ENCODE results near the gene SEPSECS. TPM values are rescaled to one million over a fixed set of nuclear protein-coding genes. Genes with fewer than 3 reads are reported as not detected.
A peak's percentile ranks its signal among the peaks of the same experiment; 100 is the strongest.

Gene SEPSECS
- total RNA-seq, 1 experiment from 2014 or later = 7.3 TPM

DNA sequence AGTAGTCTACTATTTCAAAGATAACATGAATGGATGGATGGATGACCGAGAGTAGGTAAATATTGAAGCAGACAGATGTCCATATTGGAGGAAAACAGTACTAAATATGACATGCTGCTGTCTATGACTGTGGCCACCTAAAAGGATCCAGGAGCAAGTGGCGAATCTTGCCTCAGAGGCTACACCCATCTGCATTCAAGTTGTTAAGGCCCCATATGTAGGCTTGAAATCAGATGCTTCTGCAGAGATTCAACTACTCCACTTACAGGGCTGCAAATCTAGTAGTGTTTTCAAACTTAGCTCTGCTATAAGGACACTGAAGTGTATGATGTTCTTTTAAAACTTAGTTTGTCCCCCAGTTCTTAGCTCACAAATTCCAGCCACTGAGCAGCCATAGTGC lies 28.9 kb downstream of the SEPSECS start:
- no peak for DNase-seq
- Histone ChIP-seq H3K36me3 (replicated peaks; ENCODE audit: control insufficient read depth, insufficient read depth, low read length) (no peaks in the 10 kb centered on the region), H3K27me3 (ENCODE audit: control insufficient read depth, insufficient read depth, low read length) (no peaks in the 10 kb centered on the region), H3K4me3 (ENCODE audit: insufficient read depth, low read depth, low read length) (no peak overlapping the region)

DNA sequence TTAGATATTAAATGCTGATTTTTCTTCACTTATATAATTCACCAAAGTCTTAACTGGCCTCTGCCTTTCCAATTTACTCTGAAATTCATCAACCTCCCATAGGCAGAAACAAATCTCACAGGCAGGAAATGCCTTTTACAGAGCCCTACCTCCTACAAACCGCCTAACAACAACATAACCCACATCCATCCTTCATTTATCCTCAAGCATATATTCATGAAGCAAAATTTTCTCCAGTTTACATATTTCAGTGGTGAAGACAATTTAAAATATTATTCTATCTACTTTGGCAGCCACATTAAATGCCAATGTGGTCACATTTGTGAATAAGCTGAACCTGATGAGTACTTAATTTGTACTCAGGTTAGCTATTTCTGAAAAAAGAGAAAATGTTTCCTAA lies 30.3 kb downstream of the SEPSECS start:
- no peaks in the 10 kb centered on the region for H3K36me3 ChIP-seq (replicated peaks; ENCODE audit: control insufficient read depth, insufficient read depth, low read length)

DNA sequence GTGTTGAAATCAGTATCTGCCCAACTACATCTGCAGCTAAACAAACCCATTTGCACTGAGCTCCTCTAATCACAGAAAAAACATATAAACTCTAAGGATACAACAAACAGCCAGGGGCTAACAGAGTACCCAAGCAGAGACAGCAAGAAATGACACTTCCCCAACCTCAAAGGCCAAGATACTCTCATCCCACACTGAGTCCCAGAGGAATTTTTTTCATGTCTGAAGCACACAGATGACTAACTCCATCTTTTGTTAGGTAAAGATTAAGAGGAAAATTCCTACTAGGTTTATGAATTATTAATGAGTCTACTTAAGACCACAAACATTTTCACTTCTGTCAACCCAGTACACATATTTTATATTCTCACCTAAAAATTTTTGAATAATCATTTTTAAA lies 31.6 kb downstream of the SEPSECS start:
- no peak for DNase-seq
- Histone ChIP-seq H3K27me3 (ENCODE audit: control insufficient read depth, insufficient read depth, low read length) (no peaks in the 10 kb centered on the region), H3K4me3 (ENCODE audit: insufficient read depth, low read depth, low read length) (no peak overlapping the region), H3K36me3 (replicated peaks; ENCODE audit: control insufficient read depth, insufficient read depth, low read length) (no peaks in the 10 kb centered on the region)

More for the DNA sequence above, 30.3 kb downstream of the SEPSECS start:
- no peaks in the 10 kb centered on the region for H3K27me3 ChIP-seq (ENCODE audit: control insufficient read depth, insufficient read depth, low read length)
- no peak overlapping the region for H3K4me3 ChIP-seq (ENCODE audit: insufficient read depth, low read depth, low read length)
- DNase-seq = no peak

DNA sequence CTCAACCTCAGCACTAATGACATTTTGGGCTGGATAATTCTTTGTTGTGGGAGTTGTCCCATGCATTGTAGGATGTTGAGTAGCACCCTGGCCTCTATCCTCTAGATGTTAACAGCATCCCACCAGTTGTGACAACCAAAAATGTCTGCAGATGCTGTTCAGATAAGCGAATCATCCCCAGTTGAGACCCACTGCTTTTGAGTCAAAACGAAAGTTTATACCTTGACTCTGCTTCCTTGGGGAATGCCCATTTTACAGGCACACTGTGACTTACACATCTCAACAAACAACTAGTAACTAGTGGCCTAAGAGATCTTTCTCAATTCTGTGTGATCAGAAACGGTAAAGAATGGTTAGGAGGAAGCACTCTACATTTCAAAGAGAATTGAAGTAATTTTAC lies 37.0 kb downstream of the SEPSECS start:
- no peak overlapping the region for H3K4me3 ChIP-seq (ENCODE audit: insufficient read depth, low read depth, low read length)
- no peak for DNase-seq
- H3K36me3 ChIP-seq (replicated peaks; ENCODE audit: control insufficient read depth, insufficient read depth, low read length) = no peaks in the 10 kb centered on the region

DNA sequence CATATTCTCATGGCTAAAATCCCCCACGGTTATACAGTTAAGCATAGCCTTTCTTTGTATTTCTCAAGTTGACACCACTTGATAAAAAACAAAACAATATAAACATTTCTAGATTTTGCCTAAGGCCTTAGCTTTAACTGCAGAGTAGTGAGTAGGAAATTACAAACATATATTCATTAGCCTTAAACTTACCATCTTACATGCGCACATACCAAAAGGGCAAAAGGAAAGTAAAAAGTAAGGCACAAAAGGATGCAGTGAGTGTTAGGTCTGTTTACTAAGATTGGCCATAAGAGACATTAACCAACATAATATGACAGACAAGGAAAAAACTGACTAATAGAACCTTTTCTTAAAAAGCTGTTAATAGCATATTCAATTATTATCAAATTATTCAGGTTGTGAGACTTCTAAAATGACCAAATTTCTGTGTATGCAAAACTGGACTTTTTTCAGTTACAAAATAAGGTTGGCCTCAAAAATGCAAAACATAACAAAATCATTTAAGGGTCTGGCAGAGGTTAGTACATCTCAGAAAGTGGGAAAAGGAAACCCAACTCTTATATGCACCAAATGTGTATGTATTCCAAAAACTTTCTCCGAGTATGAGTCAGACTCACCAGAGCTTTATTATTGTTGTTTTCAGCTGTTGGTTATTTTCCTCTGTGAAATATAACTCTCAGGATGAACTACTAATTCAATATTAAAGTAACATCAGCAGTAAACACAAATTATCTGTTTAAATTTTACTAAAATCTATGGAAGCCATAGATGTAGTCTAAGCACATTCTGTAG lies 39.9 kb downstream of the SEPSECS start:
- Histone ChIP-seq H3K4me3 (ENCODE audit: insufficient read depth, low read depth, low read length) (no peak overlapping the region), H3K36me3 (replicated peaks; ENCODE audit: control insufficient read depth, insufficient read depth, low read length) (no peaks in the 10 kb centered on the region), H3K27me3 (ENCODE audit: control insufficient read depth, insufficient read depth, low read length) (no peaks in the 10 kb centered on the region)
- no peak for DNase-seq

More for the DNA sequence above, 37.0 kb downstream of the SEPSECS start:
- no peaks in the 10 kb centered on the region for H3K27me3 ChIP-seq (ENCODE audit: control insufficient read depth, insufficient read depth, low read length)

DNA sequence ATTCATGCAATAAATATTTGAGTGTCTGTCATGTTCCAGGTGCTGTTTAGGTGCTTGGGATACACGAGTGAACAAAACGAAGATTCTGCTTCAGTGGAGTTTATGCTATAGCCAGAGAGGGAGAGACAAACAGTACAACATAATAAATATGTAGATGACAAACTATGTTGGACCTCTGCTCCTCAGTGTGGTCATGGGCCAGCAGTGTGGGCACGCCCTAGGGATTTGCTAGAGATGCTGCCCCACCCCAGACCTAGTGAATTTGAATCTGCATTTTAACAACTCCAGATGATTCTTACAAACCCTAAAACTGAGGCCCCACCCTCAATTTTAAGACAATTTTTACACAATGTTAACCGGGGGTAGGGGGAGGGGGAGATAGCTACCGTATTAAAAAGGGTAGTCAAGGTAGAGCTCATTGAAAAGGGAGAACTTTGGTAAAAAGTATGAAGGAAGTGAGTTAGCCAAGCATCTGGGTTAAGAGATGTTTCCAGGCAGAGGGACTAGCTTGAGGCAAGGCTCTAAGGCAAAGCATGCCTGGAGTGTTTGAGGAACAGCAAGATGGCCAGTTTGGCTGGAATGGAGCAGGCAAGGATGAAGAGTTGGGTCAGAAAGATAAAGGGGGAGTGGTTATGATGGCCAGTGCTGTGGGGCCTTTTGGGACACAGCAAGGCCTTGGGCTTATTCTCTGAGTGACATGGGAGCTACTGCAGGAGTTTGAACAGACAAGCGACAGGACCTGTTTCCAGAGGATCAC lies 42.4 kb downstream of the SEPSECS start:
- no peaks in the 10 kb centered on the region for H3K27me3 ChIP-seq (ENCODE audit: control insufficient read depth, insufficient read depth, low read length)
- no peak for DNase-seq
- no peak overlapping the region for H3K4me3 ChIP-seq (ENCODE audit: insufficient read depth, low read depth, low read length)
- no peaks in the 10 kb centered on the region for H3K36me3 ChIP-seq (replicated peaks; ENCODE audit: control insufficient read depth, insufficient read depth, low read length)

DNA sequence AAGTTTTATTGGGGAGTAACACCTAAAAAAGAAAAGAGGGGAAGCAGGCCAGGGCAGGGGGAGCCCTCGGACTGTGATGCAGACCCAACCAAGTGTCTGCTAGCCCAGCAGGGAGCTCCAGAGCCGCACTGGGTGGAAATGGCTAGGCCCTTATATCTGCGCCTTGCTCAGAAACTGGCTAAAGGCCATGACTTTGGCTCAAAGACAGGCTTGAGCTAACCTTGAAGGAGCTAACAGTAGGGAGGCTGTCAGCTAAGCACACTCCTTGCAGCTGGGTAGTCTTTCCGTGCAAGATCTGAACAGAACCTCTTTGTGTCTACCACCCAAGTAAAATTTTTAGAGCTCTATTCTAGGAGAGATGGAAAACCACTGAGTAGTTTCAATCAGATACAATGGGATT lies 43.0 kb downstream of the SEPSECS start:
- Histone ChIP-seq H3K27me3 (ENCODE audit: control insufficient read depth, insufficient read depth, low read length) (no peaks in the 10 kb centered on the region), H3K36me3 (replicated peaks; ENCODE audit: control insufficient read depth, insufficient read depth, low read length) (no peaks in the 10 kb centered on the region), H3K4me3 (ENCODE audit: insufficient read depth, low read depth, low read length) (no peak overlapping the region)
- no peak for DNase-seq

DNA sequence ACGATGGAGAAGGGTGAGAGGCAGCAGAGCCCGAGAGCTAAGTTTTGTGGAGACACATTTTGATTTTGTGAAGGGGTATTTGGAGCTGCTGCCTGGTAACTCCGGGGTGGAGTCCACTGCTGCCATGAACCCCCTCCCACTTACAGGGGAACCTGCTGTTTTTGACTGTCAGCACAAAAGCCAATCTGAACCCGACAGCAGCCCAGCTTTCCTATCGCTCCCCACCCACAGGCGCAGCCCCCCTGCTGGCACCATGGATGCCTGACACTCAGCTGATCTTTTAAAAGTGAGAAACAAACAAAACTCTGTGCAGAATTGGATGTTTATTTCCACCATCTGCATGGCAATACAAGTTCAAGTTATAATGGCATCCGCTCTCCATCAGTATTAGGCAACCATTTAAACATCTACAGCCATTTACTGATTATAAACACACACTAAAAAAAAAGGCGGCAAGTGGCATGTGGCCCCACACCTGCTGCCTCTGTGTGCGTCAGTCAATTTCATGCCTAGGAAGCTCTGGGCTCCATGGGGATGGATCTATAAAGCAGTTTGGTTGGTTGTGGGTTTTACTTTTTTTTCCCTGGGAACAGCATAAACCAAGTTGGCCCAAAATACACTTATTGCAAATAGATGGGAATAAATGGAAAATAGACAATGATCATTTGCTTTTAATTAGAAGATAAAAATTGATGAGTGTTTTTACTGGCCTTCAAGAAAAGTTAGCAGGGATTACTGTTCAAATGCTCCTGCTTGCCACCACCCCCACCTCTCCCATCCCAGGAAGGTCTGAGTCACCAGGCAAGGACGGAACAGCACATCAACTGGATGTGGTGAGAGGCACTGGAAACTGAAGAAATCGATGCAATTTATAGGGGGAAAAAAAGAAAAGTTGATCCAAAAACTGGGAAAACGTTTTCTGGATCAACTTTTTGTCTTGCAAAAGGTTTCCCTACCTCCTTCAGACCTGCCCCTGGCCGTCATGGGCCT lies 46.0 kb downstream of the SEPSECS start:
- peak; percentile 21 for DNase-seq

DNA sequence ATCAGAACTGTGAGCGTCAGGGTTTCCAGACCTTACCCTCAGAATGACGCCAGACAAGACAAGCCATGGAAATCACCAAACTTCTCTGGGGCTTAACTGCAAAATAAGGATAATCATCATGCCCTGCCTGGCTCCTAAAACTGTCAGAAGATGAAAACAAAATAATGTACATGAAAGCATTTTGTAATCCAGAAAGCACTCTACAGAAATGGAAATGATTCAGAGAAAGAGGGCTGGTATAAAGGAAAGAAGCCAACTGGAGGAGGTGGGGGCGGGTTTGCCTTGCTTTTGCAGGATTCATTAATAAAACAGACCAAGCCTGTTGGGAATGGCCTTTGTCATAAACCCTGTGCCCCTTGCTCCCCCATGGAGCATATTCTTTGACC lies 47.3 kb downstream of the SEPSECS start:
- peak; percentile 19 for DNase-seq
- Histone ChIP-seq H3K36me3 (replicated peaks; ENCODE audit: control insufficient read depth, insufficient read depth, low read length) (no peaks in the 10 kb centered on the region), H3K4me3 (ENCODE audit: insufficient read depth, low read depth, low read length) (no peak overlapping the region), H3K27me3 (ENCODE audit: control insufficient read depth, insufficient read depth, low read length) (no peaks in the 10 kb centered on the region)

More for the DNA sequence above, 46.0 kb downstream of the SEPSECS start:
- Histone ChIP-seq H3K36me3 (replicated peaks; ENCODE audit: control insufficient read depth, insufficient read depth, low read length) (no peaks in the 10 kb centered on the region), H3K27me3 (ENCODE audit: control insufficient read depth, insufficient read depth, low read length) (no peaks in the 10 kb centered on the region), H3K4me3 (ENCODE audit: insufficient read depth, low read depth, low read length) (no peak overlapping the region)

DNA sequence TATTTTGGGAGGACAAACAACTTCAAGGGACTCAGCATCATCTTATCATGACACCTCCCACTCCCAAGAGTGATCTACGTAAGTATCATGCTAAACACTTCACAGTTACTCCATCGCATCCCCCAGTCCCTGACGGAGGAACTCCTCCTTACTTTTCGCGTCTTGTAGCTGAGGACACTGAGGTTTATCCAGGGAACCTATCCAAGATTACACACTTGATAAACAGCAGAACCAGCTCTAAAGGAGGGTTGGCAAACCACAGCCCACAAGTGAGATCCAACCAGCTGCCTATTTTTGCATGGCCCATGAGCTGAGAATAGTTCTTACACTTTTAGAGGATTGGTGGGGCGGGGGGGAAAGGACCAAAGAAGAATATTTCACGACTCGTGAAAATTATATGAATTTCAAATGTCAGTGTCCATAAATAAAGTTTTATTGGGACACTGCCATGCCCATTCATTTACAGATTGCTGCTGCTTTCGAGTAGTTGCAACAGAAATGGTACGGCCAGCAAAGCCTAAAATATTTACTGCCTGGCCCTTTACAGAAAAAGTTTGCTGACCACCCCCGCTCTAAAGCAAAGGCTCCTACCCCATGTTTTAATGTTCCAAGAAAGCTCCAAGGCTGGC lies 47.8 kb downstream of the SEPSECS start:
- no peak for DNase-seq
- no peak overlapping the region for H3K4me3 ChIP-seq (ENCODE audit: insufficient read depth, low read depth, low read length)
- no peaks in the 10 kb centered on the region for H3K36me3 ChIP-seq (replicated peaks; ENCODE audit: control insufficient read depth, insufficient read depth, low read length)
- H3K27me3 ChIP-seq (ENCODE audit: control insufficient read depth, insufficient read depth, low read length) = no peaks in the 10 kb centered on the region

DNA sequence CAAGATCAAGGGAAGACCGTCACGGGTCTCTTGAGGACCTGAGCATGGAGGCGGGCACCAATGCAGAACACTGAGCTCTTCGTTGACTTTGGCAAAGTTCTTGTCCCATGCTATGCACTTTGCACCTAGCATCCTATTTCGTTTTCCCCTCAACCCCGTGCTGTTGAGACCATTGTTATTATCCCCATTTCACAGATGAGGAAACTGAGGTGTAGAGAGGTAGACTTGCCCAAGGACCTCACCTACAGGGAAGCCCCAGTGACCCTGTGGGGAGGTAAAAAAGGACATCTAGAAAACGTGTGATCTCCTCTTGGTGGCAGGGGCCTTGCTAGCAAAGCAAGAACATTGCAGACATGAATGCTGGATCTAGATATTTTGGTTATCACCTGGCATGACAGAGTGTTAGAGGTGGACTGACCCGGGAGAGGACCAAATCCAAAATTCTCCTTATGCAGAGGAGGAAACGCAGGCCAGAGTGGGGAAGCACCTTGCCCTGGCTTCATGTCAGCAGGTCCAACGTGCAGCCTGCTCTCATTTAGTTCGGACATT lies 48.5 kb downstream of the SEPSECS start:
- no peaks in the 10 kb centered on the region for H3K36me3 ChIP-seq (replicated peaks; ENCODE audit: control insufficient read depth, insufficient read depth, low read length)
- DNase-seq = no peak

DNA sequence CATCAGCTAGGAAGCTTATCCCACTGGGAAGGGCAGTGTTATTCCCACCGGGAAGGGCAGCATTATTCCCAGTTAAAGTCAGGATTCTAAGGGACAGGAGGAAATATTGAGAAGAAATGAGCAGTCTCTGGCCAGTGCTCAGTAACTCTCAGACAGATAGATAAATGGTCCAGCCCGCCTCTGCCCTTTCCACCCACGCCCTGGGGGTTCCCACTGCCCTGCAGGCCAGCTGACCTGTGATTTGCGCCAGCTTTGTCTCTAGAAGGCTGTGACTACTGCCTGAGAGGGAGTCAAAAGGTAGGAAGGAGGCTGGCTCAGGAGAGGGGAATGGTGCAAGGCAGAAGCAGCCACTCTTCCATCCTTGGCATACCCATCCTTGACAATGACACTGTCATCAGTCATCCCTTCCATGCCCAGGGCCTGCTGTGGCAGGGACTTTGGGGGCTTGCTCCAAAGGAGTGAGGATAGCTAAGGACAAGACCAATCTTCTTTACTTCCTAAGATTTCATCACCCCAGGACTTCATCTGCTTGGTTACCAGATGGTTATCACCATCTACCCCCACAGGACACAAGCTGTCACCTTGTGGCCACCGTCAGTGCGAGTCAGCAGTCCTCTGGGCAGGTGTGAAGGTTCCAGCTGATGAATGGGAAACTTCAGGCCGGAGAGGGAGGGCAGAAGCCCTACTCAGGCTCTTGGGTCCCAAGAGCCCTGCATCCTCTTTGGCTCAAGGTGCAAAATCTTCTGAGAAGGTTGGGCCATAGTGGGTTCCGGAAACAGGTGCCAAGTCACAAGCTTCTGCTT lies 49.5 kb downstream of the SEPSECS start:
- DNase-seq = no peak
- H3K36me3 ChIP-seq (replicated peaks; ENCODE audit: control insufficient read depth, insufficient read depth, low read length) = no peaks in the 10 kb centered on the region
- no peak overlapping the region for H3K4me3 ChIP-seq (ENCODE audit: insufficient read depth, low read depth, low read length)
- no peaks in the 10 kb centered on the region for H3K27me3 ChIP-seq (ENCODE audit: control insufficient read depth, insufficient read depth, low read length)

More for the DNA sequence above, 48.5 kb downstream of the SEPSECS start:
- Histone ChIP-seq H3K4me3 (ENCODE audit: insufficient read depth, low read depth, low read length) (no peak overlapping the region), H3K27me3 (ENCODE audit: control insufficient read depth, insufficient read depth, low read length) (no peaks in the 10 kb centered on the region)

DNA sequence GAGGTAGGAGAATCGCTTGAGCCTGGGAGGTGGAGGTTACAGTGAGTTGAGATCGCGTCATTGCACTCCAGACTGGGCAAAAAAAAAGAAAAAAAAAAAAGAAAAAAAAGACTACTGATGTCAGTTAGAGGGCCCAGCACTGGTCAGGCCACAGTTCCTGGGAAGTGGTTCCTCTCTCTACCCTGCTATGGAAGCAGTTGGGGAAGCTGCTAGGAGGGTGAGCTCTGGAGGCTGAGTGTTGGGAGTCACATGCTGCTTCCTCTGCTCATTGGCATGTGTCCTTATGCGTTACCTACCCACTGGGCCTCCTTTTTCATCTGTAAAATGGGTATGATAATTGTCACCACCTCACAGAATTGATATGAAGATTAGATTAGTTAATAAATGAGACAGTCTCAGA lies 50.7 kb downstream of the SEPSECS start:
- Histone ChIP-seq H3K36me3 (replicated peaks; ENCODE audit: control insufficient read depth, insufficient read depth, low read length) (no peaks in the 10 kb centered on the region), H3K27me3 (ENCODE audit: control insufficient read depth, insufficient read depth, low read length) (no peaks in the 10 kb centered on the region), H3K4me3 (ENCODE audit: insufficient read depth, low read depth, low read length) (no peak overlapping the region)
- no peak for DNase-seq

Measured in H7 (cell line).